HEK293 (cell line): ENCODE results near the gene ACTR3.

ENCODE experiments used
- CTCF ChIA-PET: fragments of 350-600 bp; formaldehyde crosslinking; extraction: SDS; loops from one replicate; lab custom pipeline; 2021; ENCODE audit warnings: antibody characterized with exemption; lab: Yijun Ruan, JAX
- POLR2A ChIA-PET: fragments of 300-600 bp; formaldehyde crosslinking; extraction: SDS; loops from one replicate; lab custom pipeline; 2020; ENCODE audit warnings: antibody characterized with exemption, inconsistent platforms; lab: Yijun Ruan, JAX
- H3K27ac ChIP-seq: fragments of 200-500 bp; sonication (Bioruptor generic); 2 replicates; pipeline ENCODE4 v1.5.1; 2014; ENCODE audit warnings: low read depth, low read length, control low read depth, inconsistent platforms; ENCODE audit errors: extremely low read depth
- H3K36me3 ChIP-seq, 2 experiments: fragments of 200-500 bp in 1 of 2; sonication (Bioruptor generic) in 1 of 2; 1 replicate in 1 of 2; 2 replicates in 1 of 2; pipeline ENCODE4 v1.5.1; 2014 to 2017; ENCODE audit warnings: inconsistent platforms in 2 of 2, low read length in 2 of 2; ENCODE audit not compliant: control insufficient read depth in 2 of 2, insufficient read depth in 1 of 2
- H3K4me1 ChIP-seq: fragments of 200-500 bp; sonication (Bioruptor generic); 2 replicates; pipeline ENCODE4 v1.5.1; 2014; ENCODE audit warnings: mild to moderate bottlenecking, low read length, inconsistent platforms; ENCODE audit not compliant: control insufficient read depth, insufficient read depth
- H3K4me3 ChIP-seq: 2 replicates; pipeline ENCODE4 v1.5.1; 2011; ENCODE audit warnings: low read depth, mild to moderate bottlenecking, control low read depth, low read length, moderate library complexity
- H3K9me3 ChIP-seq: fragments of 200-500 bp; sonication (Bioruptor generic); 2 replicates; pipeline ENCODE4 v1.5.1; 2014; ENCODE audit warnings: low read depth, low read length, inconsistent platforms; ENCODE audit not compliant: control insufficient read depth, insufficient read depth
- FEZF1 ChIP-seq: fragments of 450-650 bp; formaldehyde crosslinking; IDR thresholded peaks from 2 replicates; pipeline ENCODE4 v1.5.1; 2016; ENCODE audit warnings: missing biosample characterization, missing genetic modification characterization
- PRDM1 ChIP-seq: fragments of 450-650 bp; formaldehyde crosslinking; IDR thresholded peaks from 2 replicates; pipeline ENCODE4; 2016; ENCODE audit warnings: missing biosample characterization, missing genetic modification characterization
- SETDB1 ChIP-seq: IDR thresholded peaks from one replicate; pipeline ENCODE4 v1.6.1; 2017; ENCODE audit warnings: mild to moderate bottlenecking, low read length, moderate library complexity, mixed read lengths; ENCODE audit not compliant: insufficient read length
- ZBTB1 ChIP-seq: fragments of 450-650 bp; formaldehyde crosslinking; IDR thresholded peaks from 2 replicates; pipeline ENCODE4 v1.5.1; 2016; ENCODE audit warnings: missing biosample characterization, missing genetic modification characterization
- ZNF239 ChIP-seq: fragments of 450-650 bp; formaldehyde crosslinking; IDR thresholded peaks from 2 replicates; pipeline ENCODE4 v1.5.1; 2016; ENCODE audit warnings: missing biosample characterization, missing genetic modification characterization
- ZNF311 ChIP-seq: fragments of 450-650 bp; formaldehyde crosslinking; IDR thresholded peaks from 2 replicates; pipeline ENCODE4 v1.5.1; 2017; ENCODE audit warnings: missing biosample characterization, missing genetic modification characterization, borderline replicate concordance
- ZNF510 ChIP-seq: fragments of 450-650 bp; formaldehyde crosslinking; IDR thresholded peaks from 2 replicates; pipeline ENCODE4 v1.5.1; 2018; ENCODE audit warnings: mild to moderate bottlenecking, missing genetic modification characterization, missing biosample characterization; ENCODE audit not compliant: insufficient replicate concordance
- ZNF549 ChIP-seq: fragments of 450-650 bp; IDR thresholded peaks from 2 replicates; pipeline ENCODE4 v1.5.1; 2018; ENCODE audit warnings: missing biosample characterization, missing genetic modification characterization, mild to moderate bottlenecking, inconsistent platforms, moderate library complexity
- ZNF768 ChIP-seq: fragments of 450-650 bp; formaldehyde crosslinking; IDR thresholded peaks from 2 replicates; pipeline ENCODE4 v1.5.1; 2018; ENCODE audit warnings: missing biosample characterization, mild to moderate bottlenecking, missing genetic modification characterization
- ZNF792 ChIP-seq: fragments of 450-650 bp; formaldehyde crosslinking; IDR thresholded peaks from 2 replicates; pipeline ENCODE4 v1.5.1; 2016; ENCODE audit warnings: missing biosample characterization, missing genetic modification characterization
- TF ChIP-seq, protein P1 (sequence below): fragments of 450-650 bp; formaldehyde crosslinking; IDR thresholded peaks from 2 replicates; pipeline ENCODE4 v1.5.1; 2017; ENCODE audit warnings: missing biosample characterization, missing genetic modification characterization
- TF ChIP-seq, protein P2 (sequence below): fragments of 450-650 bp; formaldehyde crosslinking; IDR thresholded peaks from 2 replicates; pipeline ENCODE4 v1.5.1; 2016; ENCODE audit warnings: missing biosample characterization, missing genetic modification characterization

Gene ACTR3

DNA sequence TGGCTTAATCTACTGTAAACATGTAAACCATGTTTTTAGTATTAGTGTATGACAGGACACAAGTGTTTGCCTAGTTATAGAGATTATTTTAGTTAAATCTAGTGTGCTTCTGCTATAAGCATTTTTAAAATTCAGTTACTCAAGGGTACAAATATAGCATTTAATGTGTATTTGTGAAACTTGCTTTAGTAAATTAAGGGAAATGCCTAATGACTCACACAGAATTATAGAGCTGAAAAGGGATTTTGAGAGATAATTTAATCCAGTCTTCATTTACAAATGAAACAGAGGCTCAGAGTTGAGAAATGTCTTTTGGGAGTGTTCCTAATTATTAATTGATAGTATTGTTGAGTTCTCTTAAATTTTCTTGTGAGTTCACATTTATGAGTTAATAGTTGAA, 8.2 kb downstream of the ACTR3 start:
- POLR2A ChIA-PET = interaction anchor here (1.9 kb wide), 2 partner anchors 9 to 142 kb away, joined by 5 read pairs; partner anchors contain the start of genes ACTR3 and SLC35F5
- H3K4me1 ChIP-seq = peaks cover 29% of the 10 kb centered on the region
- no peak overlapping the region for H3K4me3 ChIP-seq
- CTCF ChIA-PET = no interaction called here
- TF ChIP-seq ZNF239 (tag by site-specific recombination) = no peak
- no peak for TF ChIP-seq FEZF1 (tag by site-specific recombination)
- no peak for TF ChIP-seq ZNF768
- no peak overlapping the region for H3K27ac ChIP-seq
- H3K9me3 ChIP-seq = no peaks in the 10 kb centered on the region
- H3K36me3 ChIP-seq = no peaks in the 10 kb centered on the region; a peak in 1 of 3 replicates

DNA sequence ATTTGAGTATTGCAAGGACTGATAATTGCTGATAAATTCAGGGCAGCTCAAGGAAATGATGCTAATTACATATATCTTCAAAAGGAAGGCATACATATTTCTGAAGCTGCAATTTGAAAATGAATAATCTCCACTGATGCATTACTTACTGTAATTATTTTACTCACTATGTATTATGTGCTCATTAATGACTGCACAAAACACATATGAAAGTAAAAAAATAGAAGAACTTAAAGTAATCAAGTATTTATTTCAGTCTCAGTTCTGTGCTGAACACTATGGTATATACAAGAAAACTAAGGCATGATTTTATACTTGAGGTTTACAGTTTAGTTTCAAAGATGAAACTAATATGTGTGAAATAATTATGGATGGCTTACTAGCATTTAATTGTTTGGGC, 9.3 kb downstream of the ACTR3 start:
- Histone ChIP-seq H3K9me3 (no peaks in the 10 kb centered on the region), H3K4me1 (peaks cover 37% of the 10 kb centered on the region), H3K4me3 (no peak overlapping the region), H3K27ac (no peak overlapping the region), H3K36me3 (no peaks in the 10 kb centered on the region; a peak in 2 of 3 replicates)
- TF ChIP-seq, protein P1, sequence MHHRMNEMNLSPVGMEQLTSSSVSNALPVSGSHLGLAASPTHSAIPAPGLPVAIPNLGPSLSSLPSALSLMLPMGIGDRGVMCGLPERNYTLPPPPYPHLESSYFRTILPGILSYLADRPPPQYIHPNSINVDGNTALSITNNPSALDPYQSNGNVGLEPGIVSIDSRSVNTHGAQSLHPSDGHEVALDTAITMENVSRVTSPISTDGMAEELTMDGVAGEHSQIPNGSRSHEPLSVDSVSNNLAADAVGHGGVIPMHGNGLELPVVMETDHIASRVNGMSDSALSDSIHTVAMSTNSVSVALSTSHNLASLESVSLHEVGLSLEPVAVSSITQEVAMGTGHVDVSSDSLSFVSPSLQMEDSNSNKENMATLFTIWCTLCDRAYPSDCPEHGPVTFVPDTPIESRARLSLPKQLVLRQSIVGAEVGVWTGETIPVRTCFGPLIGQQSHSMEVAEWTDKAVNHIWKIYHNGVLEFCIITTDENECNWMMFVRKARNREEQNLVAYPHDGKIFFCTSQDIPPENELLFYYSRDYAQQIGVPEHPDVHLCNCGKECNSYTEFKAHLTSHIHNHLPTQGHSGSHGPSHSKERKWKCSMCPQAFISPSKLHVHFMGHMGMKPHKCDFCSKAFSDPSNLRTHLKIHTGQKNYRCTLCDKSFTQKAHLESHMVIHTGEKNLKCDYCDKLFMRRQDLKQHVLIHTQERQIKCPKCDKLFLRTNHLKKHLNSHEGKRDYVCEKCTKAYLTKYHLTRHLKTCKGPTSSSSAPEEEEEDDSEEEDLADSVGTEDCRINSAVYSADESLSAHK (tag by site-specific recombination) = no peak
- no peak for TF ChIP-seq ZNF311
- TF ChIP-seq ZBTB1 = no peak
- ChIA-PET POLR2A (interaction anchor here (1.9 kb wide), 2 partner anchors 10 to 143 kb away, joined by 5 read pairs; partner anchors contain the start of genes ACTR3 and SLC35F5), CTCF (interaction anchor here (0.6 to 0.7 kb wide), 2 partner anchors 142 to 576 kb away, joined by 3 read pairs; no protein-coding TSS in a partner anchor)

DNA sequence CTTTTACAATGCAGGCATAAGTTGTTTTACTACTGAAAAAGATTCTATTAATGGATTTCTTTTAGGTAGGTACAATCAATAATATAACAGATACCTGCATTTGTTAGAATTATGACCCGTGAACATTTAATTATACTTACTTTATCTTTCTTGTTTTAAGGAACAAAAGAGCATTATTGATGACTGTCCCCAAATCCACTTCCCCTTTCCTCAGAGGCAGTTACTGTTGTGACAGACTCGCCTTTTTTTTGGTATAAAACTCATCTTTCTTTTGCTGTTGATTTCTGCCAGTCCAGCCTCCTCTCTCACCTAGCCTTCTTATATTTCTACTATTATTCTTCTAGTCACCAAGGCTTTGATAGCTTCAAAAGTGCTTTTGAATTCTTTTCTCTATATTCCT, 12.1 kb downstream of the ACTR3 start:
- no peaks in the 10 kb centered on the region; a peak in 2 of 3 replicates for H3K36me3 ChIP-seq
- CTCF ChIA-PET = no interaction called here
- H3K9me3 ChIP-seq = no peaks in the 10 kb centered on the region

DNA sequence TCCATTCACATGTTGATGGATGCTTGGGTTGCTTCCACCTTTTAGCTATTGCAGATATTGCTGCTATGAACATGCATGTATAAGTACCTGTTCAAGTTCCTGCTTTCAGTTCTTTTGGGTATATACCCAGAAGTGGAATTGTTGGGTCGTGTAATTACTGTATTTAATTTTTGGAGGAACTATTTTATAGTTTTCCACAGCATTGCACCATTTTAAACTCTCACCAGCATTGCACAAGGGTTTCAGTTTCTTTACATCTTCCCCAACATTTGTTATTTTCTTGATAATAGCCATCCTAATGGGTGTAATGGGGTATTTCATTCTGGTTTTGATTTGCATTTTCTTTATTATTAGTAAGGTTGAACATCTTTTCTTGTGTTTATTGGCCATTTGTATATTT, 16.0 kb downstream of the ACTR3 start:
- H3K27ac ChIP-seq = no peak overlapping the region
- CTCF ChIA-PET = no interaction called here
- POLR2A ChIA-PET = interaction anchor here (1.8 kb wide), 1 partner anchor 11 kb away, joined by 5 read pairs; no protein-coding TSS in a partner anchor
- no peak for TF ChIP-seq ZNF792 (tag by site-specific recombination)
- no peak for TF ChIP-seq ZNF549
- TF ChIP-seq SETDB1 = no peak
- TF ChIP-seq, all 188 proteins: peak for 0
- Histone ChIP-seq H3K4me1 (peaks cover 10% of the 10 kb centered on the region), H3K4me3 (no peak overlapping the region), H3K9me3 (no peaks in the 10 kb centered on the region), H3K36me3 (no peaks in the 10 kb centered on the region; a peak in 2 of 3 replicates)

More for the DNA sequence above, 12.1 kb downstream of the ACTR3 start:
- peaks cover 19% of the 10 kb centered on the region for H3K4me1 ChIP-seq
- no peak overlapping the region for H3K4me3 ChIP-seq
- POLR2A ChIA-PET = no interaction called here
- TF ChIP-seq, protein P2, sequence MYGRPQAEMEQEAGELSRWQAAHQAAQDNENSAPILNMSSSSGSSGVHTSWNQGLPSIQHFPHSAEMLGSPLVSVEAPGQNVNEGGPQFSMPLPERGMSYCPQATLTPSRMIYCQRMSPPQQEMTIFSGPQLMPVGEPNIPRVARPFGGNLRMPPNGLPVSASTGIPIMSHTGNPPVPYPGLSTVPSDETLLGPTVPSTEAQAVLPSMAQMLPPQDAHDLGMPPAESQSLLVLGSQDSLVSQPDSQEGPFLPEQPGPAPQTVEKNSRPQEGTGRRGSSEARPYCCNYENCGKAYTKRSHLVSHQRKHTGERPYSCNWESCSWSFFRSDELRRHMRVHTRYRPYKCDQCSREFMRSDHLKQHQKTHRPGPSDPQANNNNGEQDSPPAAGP (tag by site-specific recombination) = no peak
- TF ChIP-seq ZNF510 (tag by site-specific recombination) (no peak), PRDM1 (0 out of 2 replicates have a peak, but pooled peaks have one; percentile 11)
- no peak overlapping the region for H3K27ac ChIP-seq
